D341Med (cell line): ENCODE results near the gene KRTAP5-4.
"Not testable (repeated sequence)": the region's sequence is repeated elsewhere in the genome, so short reads cannot be mapped to it uniquely, and the experiment has no call there.

Experiments used
- DNase-seq: peaks from one replicate; pipeline ENCODE4 v3.0.0; 2012; ENCODE audit warnings: low spot score

The KRTAP5-4 gene

GRCh38 chr11:1600626-1601025 is 21.3 kb downstream of the KRTAP5-4 start:
- DNase-seq, result no peak

DNA sequence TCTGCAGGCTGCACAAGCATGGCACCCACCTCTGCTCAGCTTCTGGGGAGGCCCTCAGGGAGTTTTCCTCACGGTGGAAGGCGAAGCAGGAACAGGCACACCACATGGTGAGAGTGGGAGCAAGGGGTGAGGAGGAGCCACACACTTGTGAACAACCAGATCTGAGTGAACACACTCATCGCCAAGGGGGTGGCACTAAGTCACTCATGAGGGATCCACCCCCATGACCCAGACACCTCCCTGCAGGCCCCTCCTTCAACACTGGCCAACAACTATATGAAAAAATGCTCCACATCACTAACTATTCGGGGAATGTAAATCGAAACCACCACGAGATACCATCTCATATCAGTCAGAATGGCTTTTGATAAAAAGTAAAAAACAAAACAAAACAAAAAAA is 23.1 kb downstream of the KRTAP5-4 start:
- DNase-seq, result no peak

DNA sequence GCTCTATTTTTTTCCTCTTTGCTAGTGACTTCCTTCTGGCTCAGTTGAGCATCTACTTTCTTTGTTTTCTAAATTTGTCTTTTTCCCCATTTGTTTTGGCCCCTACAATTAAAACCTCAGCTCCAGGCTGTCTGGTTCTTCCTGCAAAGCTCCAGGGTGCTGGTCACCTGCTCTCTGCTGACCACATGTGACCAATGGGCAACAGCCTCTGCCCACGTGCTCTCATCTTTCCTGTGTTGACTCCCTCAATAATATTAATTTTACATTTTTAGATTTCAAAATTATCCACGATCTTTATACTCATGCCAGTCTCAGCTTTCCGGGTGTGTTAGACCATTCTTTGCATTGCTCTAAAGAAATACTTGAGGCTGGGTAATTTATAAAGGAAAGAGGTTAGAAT is 23.5 kb downstream of the KRTAP5-4 start:
- DNase-seq, result not testable (repeated sequence)

DNA sequence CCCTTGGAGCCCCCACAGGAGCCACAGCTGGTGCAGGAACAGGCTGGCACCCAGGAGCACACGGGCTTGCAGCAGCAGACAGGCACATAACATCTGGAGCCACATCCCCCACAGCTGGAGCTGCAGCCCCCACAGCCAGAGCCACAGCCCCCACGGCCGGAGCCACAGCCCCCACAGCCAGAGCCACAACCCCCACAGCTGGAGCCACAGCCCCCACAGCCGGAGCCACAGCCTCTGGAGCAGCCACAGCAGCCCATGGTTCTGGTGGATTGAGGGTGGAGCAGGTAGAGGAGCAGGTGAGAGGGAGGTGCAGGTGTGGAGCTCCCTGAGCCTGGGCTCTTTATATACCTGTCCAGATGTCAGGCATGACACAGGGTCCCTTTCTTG is 24.0 kb downstream of the KRTAP5-4 start, which contains the start of gene KRTAP5-2:
Gene KRTAP5-2 (minus strand): TSS at position 301 of the 387 bp plus-strand sequence. CDS start 44 bp downstream, at position 257.
- DNase-seq, result no peak

DNA sequence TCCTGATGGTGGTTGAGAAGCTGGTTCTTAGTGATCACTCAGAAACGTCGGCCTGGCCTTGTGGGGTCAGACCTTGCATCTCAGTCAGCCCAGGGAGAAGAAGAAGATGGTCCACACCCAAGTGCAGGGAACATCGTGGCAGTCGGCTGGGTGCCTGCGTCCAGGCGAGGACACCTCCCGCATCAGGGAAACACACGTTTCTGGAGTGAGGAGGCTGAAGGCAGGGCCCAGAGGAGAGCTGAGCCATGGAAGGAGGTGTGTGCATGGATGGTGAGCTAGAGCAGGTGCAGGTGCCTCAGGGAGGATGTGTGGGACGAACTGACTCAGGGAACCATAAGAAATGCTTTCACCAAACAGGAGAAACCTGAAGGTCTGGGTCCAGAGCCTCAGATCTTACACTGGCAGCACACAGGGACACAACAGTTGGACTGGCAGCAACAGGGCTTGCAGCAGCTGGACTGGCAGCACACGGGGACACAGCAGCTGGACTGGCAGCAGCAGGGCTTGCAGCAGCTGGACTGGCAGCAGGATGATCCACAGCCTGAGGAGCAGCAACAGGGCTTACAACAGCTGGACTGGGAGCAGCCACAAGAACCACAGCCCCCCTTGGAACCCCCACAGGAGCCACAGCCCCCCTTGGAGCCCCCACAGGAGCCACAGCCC is 24.5 kb downstream of the KRTAP5-4 start:
- DNase-seq, result no peak

DNA sequence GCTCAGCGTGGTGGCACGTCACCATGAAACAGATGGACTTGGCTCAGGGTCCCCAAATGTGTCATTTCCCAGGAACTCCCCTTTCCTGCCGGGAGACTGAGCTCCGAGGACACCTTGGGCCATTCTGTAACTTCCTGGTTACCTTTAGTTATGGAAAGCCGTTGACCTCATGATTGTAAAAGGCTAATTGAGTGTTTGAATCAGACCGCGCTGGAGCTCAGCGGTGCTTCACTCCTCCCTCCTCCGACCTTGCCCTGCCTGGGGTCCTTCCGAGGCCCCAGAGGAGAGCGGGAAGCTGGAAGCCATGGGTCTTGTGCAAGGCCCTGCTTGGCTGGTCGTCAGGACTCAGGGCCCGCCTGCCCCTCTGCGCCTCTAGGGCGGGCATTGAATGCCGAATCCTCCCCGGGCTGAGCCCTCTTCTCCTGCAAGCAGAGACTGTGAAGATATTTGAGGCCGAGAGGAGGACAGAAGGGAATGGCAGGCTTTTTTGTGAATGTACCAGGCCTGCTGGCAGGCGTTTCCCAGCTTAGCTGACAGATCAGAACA is 25.3 kb downstream of the KRTAP5-4 start:
- not testable (repeated sequence) for DNase-seq

GRCh38 chr11:1595994-1596575 is 25.9 kb downstream of the KRTAP5-4 start:
- not testable (repeated sequence) for DNase-seq

DNA sequence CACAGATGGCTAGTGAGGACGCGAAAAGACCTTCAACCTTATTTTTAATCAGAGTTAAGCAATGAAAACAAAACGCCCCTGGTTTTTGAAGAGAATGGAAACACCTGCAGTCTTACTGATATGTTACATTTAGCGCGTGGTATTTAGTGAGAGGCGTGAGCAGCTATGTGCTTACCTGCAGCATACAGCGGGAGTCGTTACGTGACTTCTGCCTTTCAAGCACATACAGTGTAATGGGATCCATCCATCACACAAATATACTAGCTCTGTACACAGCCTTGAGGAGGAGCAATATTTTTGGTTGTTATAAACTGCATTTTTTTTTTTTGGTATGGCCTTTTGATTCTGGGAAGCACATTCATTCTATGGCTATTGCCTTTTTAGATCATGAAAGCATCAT is 29.3 kb downstream of the KRTAP5-4 start:
- DNase-seq, result no peak

- no peak for DNase-seq
Observed at GRCh38 chr11:1589996-1590395, 31.9 kb downstream of the KRTAP5-4 start.

DNA sequence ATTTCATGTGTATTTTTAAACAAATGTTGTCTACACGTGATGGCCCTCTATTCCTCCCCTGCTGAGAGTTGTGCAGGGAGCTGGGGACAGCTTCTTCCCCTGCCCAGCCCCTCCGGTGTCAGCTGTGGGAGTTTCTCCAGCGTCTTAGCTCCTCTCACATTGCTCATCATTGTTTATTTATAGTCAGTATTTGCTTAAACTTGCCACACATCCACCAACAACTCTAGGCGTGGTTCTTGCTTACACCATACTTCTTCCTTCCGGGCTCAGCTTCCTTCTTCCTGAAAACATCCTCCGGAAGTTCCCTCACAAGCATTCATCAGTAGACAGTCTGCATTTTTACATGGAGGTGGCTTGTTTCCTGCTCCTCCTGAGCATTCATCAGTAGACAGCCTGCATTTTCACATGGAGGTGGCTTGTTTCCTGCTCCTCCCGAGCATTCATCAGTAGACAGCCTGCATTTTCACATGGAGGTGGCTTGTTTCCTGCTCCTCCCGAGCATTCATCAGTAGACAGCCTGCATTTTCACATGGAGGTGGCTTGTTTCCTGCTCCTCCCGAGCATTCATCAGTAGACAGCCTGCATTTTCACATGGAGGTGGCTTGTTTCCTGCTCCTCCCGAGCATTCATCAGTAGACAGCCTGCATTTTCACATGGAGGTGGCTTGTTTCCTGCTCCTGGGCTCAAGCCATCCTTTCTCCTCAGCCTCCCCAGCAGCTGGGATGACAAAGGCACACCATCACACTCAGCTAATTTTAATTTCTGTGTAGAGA is 32.6 kb downstream of the KRTAP5-4 start:
- DNase-seq, result not testable (repeated sequence)

DNA sequence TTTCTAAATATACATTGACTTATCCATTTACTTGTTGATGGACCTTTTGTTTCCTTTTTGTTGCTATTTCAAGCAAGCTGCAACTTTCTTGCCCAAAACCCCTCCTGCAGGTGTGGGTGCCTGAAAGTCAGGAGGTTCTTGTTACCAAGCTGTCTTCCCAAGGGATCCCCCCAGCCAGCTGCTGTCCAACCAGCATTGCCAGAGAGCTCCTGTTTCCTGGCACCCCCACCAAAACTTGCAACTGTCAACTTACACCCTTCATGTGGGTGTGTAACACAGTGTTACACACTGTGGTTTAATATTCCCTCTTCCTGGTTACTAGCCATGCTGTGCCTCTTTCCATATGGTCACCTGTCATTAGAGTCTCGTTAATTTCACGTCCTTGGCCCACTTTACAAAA is 35.2 kb downstream of the KRTAP5-4 start:
- no peak for DNase-seq

DNA sequence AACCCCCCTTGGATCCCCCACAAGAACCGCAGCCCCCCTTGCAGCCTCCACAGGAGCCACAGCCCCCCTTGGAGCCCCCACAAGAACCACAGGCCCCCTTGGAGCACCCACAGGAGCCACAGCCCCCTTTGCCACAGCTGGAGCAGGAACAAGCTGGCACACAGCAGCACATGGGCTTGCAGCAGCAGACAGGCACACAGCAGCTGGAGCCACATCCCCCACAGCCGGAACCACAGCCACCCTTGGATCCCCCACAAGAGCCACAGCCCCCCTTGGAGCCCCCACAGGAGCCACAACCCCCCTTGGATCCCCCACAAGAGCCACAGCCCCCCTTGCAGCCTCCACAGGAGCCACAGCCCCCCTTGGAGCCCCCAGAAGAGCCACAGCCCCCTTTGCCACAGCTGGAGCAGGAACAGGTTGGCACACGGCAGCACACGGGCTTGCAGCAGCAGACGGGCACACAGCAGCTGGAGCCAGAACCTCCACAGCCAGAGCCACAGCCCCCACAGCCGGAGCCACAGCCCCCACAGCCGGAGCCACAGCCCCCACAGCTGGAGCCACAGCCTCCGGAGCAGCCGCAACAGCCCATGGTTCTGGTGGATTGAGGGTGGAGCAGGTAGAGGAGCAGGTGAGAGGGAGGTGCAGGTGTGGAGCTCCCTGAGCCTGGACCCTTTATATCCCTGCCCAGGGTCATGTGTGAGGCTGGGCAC is 37.1 kb downstream of the KRTAP5-4 start, which contains the start of gene KRTAP5-1:
Gene KRTAP5-1 (minus strand): TSS at position 623 of the 710 bp plus-strand sequence. CDS start 34 bp downstream, at position 589.
- not testable (repeated sequence) for DNase-seq

DNA sequence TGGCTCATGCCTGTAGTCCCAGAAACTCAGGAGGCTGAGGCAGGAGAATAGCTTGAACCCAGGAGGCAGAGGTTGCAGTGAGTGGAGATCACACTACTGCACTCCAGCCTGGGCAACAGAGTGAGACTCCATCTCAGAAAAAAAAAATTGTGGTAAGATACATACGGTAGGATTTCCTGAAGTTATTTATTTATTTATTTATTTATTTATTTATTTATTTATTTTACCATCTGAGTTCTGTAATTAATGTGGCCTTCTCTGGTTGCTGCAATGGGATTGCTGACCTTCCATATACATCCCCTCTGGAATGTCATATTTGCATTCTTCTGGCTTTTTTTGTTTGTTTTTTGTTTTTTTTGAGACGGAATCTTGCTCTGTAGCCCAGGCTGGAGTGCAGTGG is 39.0 kb downstream of the KRTAP5-4 start:
- DNase-seq, result not testable (repeated sequence)

DNA sequence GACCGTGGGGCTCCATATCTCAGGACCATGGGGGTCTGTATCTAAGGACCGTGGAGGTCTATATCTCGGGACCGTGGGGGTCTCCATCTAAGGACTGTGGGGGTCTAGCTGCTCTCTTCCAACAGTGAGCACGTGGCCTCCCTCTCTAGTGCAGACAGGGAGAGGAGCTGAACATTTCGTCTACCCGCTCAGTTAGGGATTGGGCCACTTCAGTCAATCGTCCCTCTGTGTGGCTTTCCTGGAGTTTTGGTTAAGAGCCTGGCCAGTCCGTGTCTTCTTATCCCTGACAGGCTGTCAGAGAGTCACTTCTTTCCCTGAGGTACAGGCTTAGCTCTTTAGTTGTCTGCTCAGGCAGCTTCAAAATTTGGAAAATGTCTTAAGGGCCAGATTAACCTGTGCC is 40.0 kb downstream of the KRTAP5-4 start:
- DNase-seq, result no peak

DNA sequence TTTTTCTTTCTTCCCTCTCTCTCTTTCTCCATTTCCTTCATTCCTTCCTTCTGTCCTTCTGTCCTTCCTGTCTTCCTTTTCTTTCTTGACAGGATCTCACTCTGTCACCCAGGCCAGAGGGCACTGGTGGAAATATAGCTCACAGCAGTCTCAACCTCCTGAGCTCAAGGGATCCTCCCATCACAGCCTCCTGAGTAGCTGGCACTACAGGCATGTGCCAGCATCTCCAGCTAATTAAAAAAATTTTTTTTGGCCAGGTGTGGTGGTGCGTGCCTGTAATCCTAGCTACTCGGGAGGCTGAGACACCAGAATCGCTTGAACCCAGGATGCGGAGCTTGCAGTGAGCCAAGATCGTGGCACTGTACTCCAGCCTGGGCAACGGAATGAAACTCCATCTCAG is 45.1 kb downstream of the KRTAP5-4 start:
- DNase-seq, result no peak

- DNase-seq, result not testable (repeated sequence)
Observed at GRCh38 chr11:1575756-1576155, 46.2 kb downstream of the KRTAP5-4 start.

DNA sequence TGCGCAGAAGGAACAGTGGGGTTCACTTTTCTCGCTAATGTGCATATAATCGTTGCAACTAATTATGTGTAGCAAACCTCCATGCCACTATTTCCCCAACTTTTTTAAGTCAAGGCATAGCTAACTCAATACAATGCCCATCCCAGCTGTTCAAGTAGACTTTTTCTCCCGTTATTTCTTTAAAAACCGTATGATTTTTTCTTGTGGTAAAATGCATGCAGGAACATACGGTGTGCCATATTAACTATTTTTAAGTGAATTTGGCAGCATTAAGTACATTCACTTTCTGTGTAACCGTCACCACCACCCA is 47.0 kb downstream of the KRTAP5-4 start:
- no peak for DNase-seq

- peak; percentile 88 for DNase-seq
Observed at GRCh38 chr11:1574238-1574932, 47.6 kb downstream of the KRTAP5-4 start.

DNA sequence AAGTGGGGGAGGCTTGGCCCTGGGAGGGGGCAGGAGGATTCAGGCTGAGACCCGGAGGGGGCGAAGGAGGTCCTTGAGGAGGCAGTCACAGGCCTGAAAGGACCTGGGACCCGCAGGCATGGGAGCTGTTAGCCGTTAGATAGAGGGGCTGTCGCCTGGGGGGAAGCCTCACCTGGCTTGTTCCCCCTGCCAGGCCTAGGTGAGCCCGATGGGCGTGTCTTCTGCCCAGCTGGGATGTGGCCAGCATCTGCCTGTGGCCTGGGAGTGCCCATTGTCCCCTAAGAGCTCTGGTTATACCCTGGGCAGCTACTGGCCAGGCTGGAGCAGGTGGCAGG is 48.1 kb downstream of the KRTAP5-4 start:
- DNase-seq, result peak; percentile 42

DNA sequence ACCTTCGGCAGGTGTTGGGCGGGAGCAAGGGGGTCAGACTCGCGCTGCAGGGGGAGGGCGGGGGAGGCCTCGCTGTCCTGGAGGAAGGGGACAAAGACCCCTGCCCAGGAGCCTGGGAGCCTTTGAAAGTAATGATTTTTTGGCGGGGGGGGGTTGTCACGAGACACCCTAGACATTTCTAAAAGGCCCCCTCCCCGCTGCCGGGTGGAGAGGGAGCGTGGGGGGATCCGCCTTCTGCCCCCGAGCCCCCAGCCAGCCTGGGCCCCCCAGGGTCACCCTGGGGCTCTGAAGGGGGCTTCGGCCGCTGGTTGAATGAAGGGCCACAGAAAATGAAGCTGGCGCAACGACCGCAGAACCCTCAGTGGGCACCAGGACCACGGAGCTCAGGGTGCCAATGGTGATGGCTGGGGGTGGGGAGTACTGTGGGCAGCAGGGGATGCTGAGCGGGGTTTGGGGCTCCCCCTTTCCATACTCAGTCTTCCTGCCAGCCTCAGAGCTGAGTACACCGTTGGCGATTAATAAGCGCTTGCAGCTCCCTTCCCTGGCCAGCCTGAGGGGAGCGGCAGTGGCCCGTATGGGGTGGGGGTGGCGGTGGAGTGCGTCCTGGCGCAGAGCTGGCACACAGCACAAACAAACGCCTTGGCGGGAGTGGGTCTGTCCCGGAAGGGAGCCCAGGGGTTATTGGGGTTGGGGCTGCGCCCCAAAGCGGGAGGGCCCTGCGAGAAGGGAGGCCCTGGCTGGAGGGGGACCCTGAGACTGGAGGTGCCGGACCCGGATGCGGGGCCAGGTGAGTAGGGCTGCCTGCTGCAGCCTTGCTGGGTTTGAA is 48.6 kb downstream of the KRTAP5-4 start:
- DNase-seq, result peak; percentile 44
